GM12872 (cell line): ENCODE data around the gene ZNF692.

Experiments
- TF ChIP-seq, protein P1 (sequence below): IDR thresholded peaks from 3 replicates; pipeline ENCODE4 v1.5.1; 2011; ENCODE audit warnings: low read depth, mild to moderate bottlenecking, low read length, moderate library complexity; ENCODE audit not compliant: insufficient read depth

The ZNF692 gene

DNA sequence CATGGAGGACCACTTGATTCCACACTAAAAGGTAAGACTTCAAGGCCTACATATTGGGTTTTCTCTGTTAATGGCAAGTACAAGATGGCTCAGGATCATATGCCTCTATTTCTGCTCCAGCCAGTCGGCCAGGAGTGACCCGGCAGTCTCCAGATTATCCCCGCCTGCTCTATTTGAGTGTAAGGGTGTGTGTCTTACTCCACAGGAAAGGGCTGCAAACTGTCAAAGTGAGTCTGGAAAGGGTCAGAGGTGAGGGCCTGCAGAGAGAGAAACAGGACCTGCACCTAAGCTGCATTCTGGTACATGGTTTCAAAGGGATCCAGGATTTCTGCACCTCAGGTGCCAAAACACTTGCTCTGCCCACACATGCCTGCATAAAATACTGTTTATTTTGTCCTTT, 9.2 kb downstream of the ZNF692 start:
- TF ChIP-seq, protein P1, sequence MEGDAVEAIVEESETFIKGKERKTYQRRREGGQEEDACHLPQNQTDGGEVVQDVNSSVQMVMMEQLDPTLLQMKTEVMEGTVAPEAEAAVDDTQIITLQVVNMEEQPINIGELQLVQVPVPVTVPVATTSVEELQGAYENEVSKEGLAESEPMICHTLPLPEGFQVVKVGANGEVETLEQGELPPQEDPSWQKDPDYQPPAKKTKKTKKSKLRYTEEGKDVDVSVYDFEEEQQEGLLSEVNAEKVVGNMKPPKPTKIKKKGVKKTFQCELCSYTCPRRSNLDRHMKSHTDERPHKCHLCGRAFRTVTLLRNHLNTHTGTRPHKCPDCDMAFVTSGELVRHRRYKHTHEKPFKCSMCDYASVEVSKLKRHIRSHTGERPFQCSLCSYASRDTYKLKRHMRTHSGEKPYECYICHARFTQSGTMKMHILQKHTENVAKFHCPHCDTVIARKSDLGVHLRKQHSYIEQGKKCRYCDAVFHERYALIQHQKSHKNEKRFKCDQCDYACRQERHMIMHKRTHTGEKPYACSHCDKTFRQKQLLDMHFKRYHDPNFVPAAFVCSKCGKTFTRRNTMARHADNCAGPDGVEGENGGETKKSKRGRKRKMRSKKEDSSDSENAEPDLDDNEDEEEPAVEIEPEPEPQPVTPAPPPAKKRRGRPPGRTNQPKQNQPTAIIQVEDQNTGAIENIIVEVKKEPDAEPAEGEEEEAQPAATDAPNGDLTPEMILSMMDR: no peak

DNA sequence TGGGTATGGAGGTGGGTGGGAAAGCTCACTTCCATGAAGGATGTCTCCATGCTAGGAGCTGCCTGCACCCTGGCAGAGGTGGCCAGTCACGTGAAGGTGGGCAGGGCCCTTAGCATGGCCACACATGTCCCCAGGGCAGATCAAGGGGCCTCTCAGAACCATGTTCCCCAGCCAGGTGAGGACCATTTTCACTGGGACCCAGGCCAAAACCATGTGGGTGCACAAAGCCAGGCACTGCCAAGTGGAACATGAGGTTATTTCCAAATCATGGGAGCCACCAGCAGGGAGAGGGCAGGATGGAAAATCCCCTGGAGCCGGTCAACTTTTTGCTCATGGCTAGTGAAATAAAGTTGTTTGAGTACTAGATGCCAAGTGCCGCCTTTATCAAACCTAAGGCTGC, 9.7 kb downstream of the ZNF692 start:
- TF ChIP-seq, protein P1: no peak

DNA sequence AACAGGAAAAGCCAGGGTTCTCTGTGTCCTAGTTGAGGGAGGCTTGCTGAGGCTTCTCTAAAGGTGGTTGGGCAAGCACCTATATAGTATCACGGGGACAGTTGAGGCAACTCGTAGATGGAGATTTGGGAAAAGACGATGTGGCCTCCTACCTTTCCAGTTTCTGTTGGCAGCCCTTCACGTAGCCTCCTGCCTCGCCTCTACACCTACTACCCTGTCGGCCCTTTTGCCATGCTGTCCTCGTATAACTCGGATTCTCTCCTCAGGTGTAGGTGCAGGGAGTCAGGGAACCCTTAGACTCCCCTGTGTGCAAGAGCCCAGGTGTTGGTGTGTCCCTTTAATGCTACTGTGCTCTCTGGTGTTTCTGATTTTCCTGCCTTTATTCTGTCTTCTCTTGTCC, 10.3 kb downstream of the ZNF692 start:
- TF ChIP-seq, protein P1: no peak

DNA sequence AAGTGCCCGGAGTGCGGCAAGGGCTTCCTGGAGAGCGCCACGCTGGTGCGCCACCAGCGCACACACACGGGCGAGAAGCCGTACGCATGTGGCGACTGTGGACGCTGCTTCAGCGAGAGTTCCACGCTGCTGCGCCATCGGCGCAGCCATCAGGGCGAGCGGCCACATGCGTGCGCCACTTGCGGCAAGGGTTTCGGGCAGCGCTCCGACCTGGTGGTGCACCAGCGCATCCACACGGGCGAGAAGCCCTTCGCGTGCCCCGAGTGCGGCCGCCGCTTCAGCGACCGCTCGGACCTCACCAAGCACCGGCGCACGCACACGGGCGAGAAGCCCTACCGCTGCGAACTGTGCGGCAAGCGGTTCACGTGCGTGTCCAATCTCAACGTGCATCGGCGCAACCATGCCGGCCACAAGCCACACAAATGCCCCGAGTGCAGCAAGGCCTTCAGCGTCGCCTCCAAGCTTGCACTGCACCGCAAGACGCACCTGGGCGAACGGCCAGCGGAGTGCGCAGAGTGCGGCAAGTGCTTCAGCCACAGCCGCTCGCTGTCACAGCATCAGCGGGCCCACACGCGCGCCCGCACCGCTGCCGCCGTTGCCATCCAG, 10.8 kb downstream of the ZNF692 start:
- TF ChIP-seq, protein P1: no peak

DNA sequence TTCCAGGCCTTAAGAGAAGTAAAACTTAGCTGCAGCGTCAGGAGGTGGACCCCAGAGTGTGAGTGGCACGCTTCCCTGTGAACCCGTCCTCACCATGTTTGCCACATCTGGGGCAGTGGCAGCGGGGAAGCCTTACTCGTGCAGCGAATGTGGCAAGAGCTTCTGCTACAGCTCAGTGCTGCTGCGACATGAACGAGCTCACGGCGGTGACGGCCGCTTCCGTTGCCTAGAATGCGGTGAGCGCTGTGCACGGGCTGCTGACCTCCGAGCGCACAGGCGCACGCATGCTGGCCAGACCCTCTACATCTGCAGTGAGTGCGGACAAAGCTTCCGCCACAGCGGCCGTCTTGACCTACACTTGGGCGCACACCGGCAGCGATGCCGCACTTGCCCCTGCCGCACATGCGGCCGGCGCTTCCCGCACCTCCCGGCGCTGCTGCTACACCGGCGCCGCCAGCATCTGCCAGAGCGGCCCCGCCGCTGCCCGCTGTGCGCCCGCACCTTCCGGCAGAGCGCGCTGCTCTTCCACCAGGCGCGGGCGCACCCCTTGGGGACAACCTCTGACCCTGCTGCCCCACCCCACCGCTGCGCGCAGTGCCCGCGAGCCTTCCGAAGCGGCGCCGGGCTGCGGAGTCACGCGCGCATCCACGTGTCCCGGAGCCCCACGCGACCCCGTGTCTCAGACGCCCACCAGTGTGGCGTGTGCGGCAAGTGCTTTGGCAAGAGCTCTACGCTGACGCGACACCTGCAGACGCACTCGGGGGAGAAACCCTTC, 11.5 kb downstream of the ZNF692 start:
- TF ChIP-seq, protein P1: no peak

DNA sequence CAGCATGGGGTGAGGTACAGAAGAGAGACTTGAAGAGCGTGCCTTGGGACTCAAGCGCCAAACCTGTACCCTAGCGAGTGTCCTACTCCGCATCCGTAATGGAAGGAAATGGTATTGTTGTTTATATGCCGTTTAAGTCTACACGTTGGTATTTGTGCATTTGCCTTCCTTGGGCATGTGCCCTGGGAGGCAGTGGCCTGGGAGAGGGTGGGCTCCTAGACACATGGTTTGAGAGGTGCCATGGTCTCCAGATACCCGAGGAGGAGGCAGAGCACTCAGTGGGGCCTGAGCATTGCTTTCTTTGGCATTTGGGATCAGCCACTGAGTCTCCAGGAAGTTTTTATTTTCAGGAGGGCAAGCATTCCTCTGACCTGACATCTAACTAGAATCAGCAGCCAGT, 14.4 kb downstream of the ZNF692 start:
- TF ChIP-seq, protein P1: no peak

DNA sequence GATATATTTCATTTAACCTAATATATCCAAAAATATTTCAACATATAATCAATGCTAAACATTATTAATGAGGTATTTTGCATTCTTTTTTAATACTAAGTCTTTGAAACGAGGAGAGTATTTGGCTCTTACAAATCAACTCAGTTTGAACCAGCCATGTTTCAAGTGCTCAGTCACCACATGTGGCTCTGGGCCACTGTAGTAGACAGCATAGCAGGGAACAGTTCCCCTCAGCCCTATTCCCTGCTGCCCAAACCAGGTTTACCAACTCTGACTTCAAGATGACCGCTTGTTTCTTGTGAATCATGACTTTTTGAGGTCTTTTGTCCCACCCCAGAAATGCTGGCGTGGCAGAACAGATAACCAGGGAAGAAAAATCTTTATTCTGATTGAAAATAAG, 15.2 kb downstream of the ZNF692 start:
- TF ChIP-seq, protein P1: no peak
